ENCODE measurements around the gene TNRC18. TPM values are rescaled to one million over a fixed set of nuclear protein-coding genes. Genes with fewer than 3 reads are reported as not detected.

TNRC18 gene
- total and polyA plus RNA-seq, 2 of the 8 experiments (the other 6 are each of a cell fraction or from before 2014, with no cell fraction given), result 1.7 to 8.6 TPM

GRCh38 chr7:5455581-5456219, 32.1 kb upstream of the TNRC18 start:
- no peak overlapping the region for H3K18ac ChIP-seq (ENCODE audit: extremely low read depth, low read length)
- no peak overlapping the region for H3K23ac ChIP-seq (ENCODE audit: insufficient read length)
- H3K79me2 ChIP-seq (ENCODE audit: control insufficient read depth in 1 of 2, insufficient read depth in 2 of 2, low read length in 2 of 2), result no peaks in the 10 kb centered on the region
- no peaks in the 10 kb centered on the region for H3K36me3 ChIP-seq (ENCODE audit: control insufficient read depth in 2 of 4, insufficient read depth in 4 of 4, low read length in 3 of 4)
- H3K14ac ChIP-seq (ENCODE audit: insufficient read length), result no peak overlapping the region
- FAIRE-seq, result no peak
- no peak overlapping the region; the same call in 1 of the 2 replicates for H2BK20ac ChIP-seq (ENCODE audit: low read length)
- WGBS, 2 experiments (ENCODE audit: extremely low coverage in 1 of 2, insufficient coverage in 1 of 2, insufficient read length in 1 of 2, insufficient replicate concordance in 2 of 2, low coverage in 1 of 2, low lambda C conversion rate in 2 of 2, missing lambda C conversion rate in 1 of 2), result 87% methylated on average over 22 of the region's 22 CpGs; no CpG with 5 or more reads in 1 of the 2 experiments
- no peak overlapping the region for H2BK5ac ChIP-seq (ENCODE audit: low read depth, low read length)
- H2AK5ac ChIP-seq (ENCODE audit: low read depth, low read length), result no peak overlapping the region
- H3K4me1 ChIP-seq (replicated peaks in 1 of 4; ENCODE audit: control insufficient read depth in 3 of 4, insufficient read depth in 4 of 4, low read length in 3 of 4), result peaks cover 0 to 5% (median under 1%) of the 10 kb centered on the region in 4 experiments; a peak in 3 of 7 replicates
- no peak overlapping the region for H3K27ac ChIP-seq (ENCODE audit: low read depth, low read length)
- H3K9ac ChIP-seq (replicated peaks in 1 of 4; ENCODE audit: extremely low read depth in 1 of 4, low read depth in 3 of 4, low read length in 3 of 4), result no peak overlapping the region
- H3K9me3 ChIP-seq (ENCODE audit: insufficient read depth in 2 of 2, low read depth in 1 of 2, low read length in 1 of 2), result no peaks in the 10 kb centered on the region
- H2BK12ac ChIP-seq (ENCODE audit: low read depth, low read length), result no peak overlapping the region; the same call in 1 of the 2 replicates
- H3K79me1 ChIP-seq (ENCODE audit: low read depth, low read length), result no peaks in the 10 kb centered on the region
- H2AFZ ChIP-seq (ENCODE audit: low read length), result no peak overlapping the region
- H4K20me1 ChIP-seq (replicated peaks in 1 of 2; ENCODE audit: control insufficient read depth in 1 of 2, insufficient read depth in 2 of 2, low read length in 2 of 2), result peaks cover 2 to 5% of the 10 kb centered on the region in 2 experiments
- no peaks in the 10 kb centered on the region for H3K27me3 ChIP-seq (replicated peaks in 1 of 4; ENCODE audit: control insufficient read depth in 3 of 4, extremely low read depth in 1 of 4, insufficient read depth in 3 of 4, low read length in 3 of 4)
- H4K8ac ChIP-seq (ENCODE audit: extremely low read depth, insufficient read depth, low read length), result no peak overlapping the region
- H3K4ac ChIP-seq (replicated peaks; ENCODE audit: insufficient read length, low read depth, low read length), result no peak overlapping the region
- H2BK15ac ChIP-seq (ENCODE audit: low read length), result no peak overlapping the region
- POLR2A ChIA-PET (ENCODE audit: partially characterized antibody), result no interaction called here
- no peak for DNase-seq (ENCODE audit: low read depth in 1 of 2, low spot score in 2 of 2)
- no peak overlapping the region for H3K56ac ChIP-seq (replicated peaks; ENCODE audit: insufficient read length, low read depth, low read length)
- H3K23me2 ChIP-seq (ENCODE audit: low read depth, low read length), result no peaks in the 10 kb centered on the region
- no peak overlapping the region for H3K4me2 ChIP-seq (ENCODE audit: insufficient read depth in 1 of 2, low read depth in 2 of 2, low read length in 2 of 2)
- H4K91ac ChIP-seq (replicated peaks; ENCODE audit: insufficient read length, low read length), result no peak overlapping the region
- CTCF ChIA-PET (ENCODE audit: partially characterized antibody), result no interaction called here
- no peak overlapping the region for H3K4me3 ChIP-seq (ENCODE audit: extremely low read depth in 1 of 4, insufficient read depth in 2 of 4, low read depth in 3 of 4, low read length in 4 of 4)
- no peak overlapping the region for H4K5ac ChIP-seq (ENCODE audit: insufficient read length, low read depth, low read length)
- no peak overlapping the region for H2BK120ac ChIP-seq (replicated peaks; ENCODE audit: low read depth, low read length)
- TF ChIP-seq TBP (IDR thresholded peaks at IDR 0.05; ENCODE audit: low read depth, low read length), result no peak
- no peak for TF ChIP-seq TEAD4 (IDR thresholded peaks at IDR 0.05; ENCODE audit: low read depth, low read length)
- no peak for TF ChIP-seq POU5F1 (IDR thresholded peaks at IDR 0.05; ENCODE audit: low read depth, low read length)
- TF ChIP-seq BRCA1 (IDR thresholded peaks at IDR 0.05; ENCODE audit: low read depth, low read length), result no peak
- no peak for TF ChIP-seq E2F6 (IDR thresholded peaks at IDR 0.05)
- no peak for TF ChIP-seq GABPA (IDR thresholded peaks at IDR 0.05; ENCODE audit: borderline replicate concordance, insufficient read depth, low read length)
- no peak for TF ChIP-seq CHD1 (IDR thresholded peaks at IDR 0.05; ENCODE audit: low read depth, low read length)
- TF ChIP-seq CREB1 (IDR thresholded peaks at IDR 0.05), result no peak
- TF ChIP-seq HDAC6 (IDR thresholded peaks at IDR 0.05; ENCODE audit: low read depth, low read length), result no peak
- no peak for TF ChIP-seq KDM5A (IDR thresholded peaks at IDR 0.05; ENCODE audit: low read length)
- TF ChIP-seq TCF12 (IDR thresholded peaks at IDR 0.05; ENCODE audit: low read depth, low read length), result no peak
- no peak for TF ChIP-seq CHD2 (IDR thresholded peaks at IDR 0.05; ENCODE audit: low read length)
- no peak for TF ChIP-seq POLR2A (IDR thresholded peaks at IDR 0.05; ENCODE audit: control extremely low read depth in 1 of 2, low read depth in 2 of 2, low read length in 2 of 2)
- TF ChIP-seq TAF7 (optimal IDR thresholded peaks at IDR 0.05; ENCODE audit: borderline replicate concordance, low read depth, low read length), result no peak
- no peak for TF ChIP-seq FOSL1 (IDR thresholded peaks at IDR 0.05; ENCODE audit: insufficient read depth, low read depth, low read length)
